Activated CD8-positive, alpha-beta memory T cell treated with anti-CD3 and anti-CD28 coated beads, Interleukin-2, amount 10 ng/mL, durations not matched to agents 7 days and 5 days (primary cell): ENCODE data around the gene ANKRD40CL. TPM values are rescaled to one million over a fixed set of nuclear protein-coding genes. Genes with fewer than 3 reads are reported as not detected.
"Not testable (repeated sequence)": the region's sequence is repeated elsewhere in the genome, so short reads cannot be mapped to it uniquely, and the experiment has no call there.

Experiments
- ATAC-seq: fragments of 150-1000 bp; cut with Tn5 transposase; one replicate; pipeline ENCODE4 v1.10.0; 2021; ENCODE audit warnings: moderate library complexity
- CTCF ChIA-PET: fragments of 350-600 bp; sonication (Branson Sonifier 250); formaldehyde crosslinking; loops from one replicate; lab custom pipeline; 2021; ENCODE audit warnings: antibody characterized with exemption; lab: Charles Lee
- DNase-seq: peaks from one replicate; pipeline ENCODE4 v3.0.0-alpha.2; 2020
- H3K27ac Mint-ChIP-seq: one replicate; pipeline ENCODE4 v1.8.0; 2021; ENCODE audit warnings: mild to moderate bottlenecking, mixed read lengths
- H3K27me3 Mint-ChIP-seq: one replicate; pipeline ENCODE4 v1.8.0; 2021; ENCODE audit warnings: mixed read lengths
- H3K36me3 Mint-ChIP-seq: one replicate; pipeline ENCODE4 v1.8.0; 2021; ENCODE audit warnings: mild to moderate bottlenecking, mixed read lengths
- H3K4me1 Mint-ChIP-seq: one replicate; pipeline ENCODE4 v1.8.0; 2021; ENCODE audit warnings: mixed read lengths
- H3K4me3 Mint-ChIP-seq: one replicate; pipeline ENCODE4 v1.8.0; 2021; ENCODE audit warnings: mild to moderate bottlenecking, moderate library complexity, mixed read lengths
- H3K9me3 Mint-ChIP-seq: one replicate; pipeline ENCODE4 v1.8.0; 2022; ENCODE audit warnings: low read depth, mixed read lengths
- total RNA-seq, 2 experiments: library from RNA; stranded (reverse); gene quantifications; one replicate each; pipeline ENCODE4 v1.2.3, GENCODE V29; 2021

Gene ANKRD40CL
- total RNA-seq: not detected

- ATAC-seq: no peak
Measured at GRCh38 chr17:50767446-50767845, at the start of gene ANKRD40CL. TSS of gene ANKRD40CL (minus strand) at chr17:50767518. CDS start at chr17:50766913, 605 bp downstream.

GRCh38 chr17:50816271-50816670, 49.0 kb upstream of the ANKRD40CL start:
- ATAC-seq (no peak), DNase-seq (no peak)
- CTCF ChIA-PET: interaction anchor here (0.8 to 2.9 kb wide), 7 partner anchors 13 to 149 kb away, joined by 3 to 18 read pairs (median 5); no protein-coding TSS in a partner anchor
- Mint-ChIP-seq H3K4me1 (peaks cover 34% of the 10 kb centered on the region), H3K9me3 (no peaks in the 10 kb centered on the region), H3K27me3 (peaks cover 26% of the 10 kb centered on the region), H3K4me3 (no peak overlapping the region), H3K36me3 (no peaks in the 10 kb centered on the region), H3K27ac (no peak overlapping the region)

More at GRCh38 chr17:50767446-50767845, at the start of gene ANKRD40CL:
- H3K4me3 Mint-ChIP-seq: no peak within 1 kb of the TSS
- no peak within 1 kb of the TSS for H3K27ac Mint-ChIP-seq
- no peaks in the 10 kb centered on the region for H3K36me3 Mint-ChIP-seq
- H3K9me3 Mint-ChIP-seq: no peaks in the 10 kb centered on the region
- CTCF ChIA-PET: interaction anchor here (0.6 to 1.2 kb wide), 2 partner anchors 14 to 16 kb away, joined by 3 to 4 read pairs; no protein-coding TSS in a partner anchor
- no peak for DNase-seq
- H3K4me1 Mint-ChIP-seq: peaks cover 38% of the 10 kb centered on the region
- peaks cover 26% of the 10 kb centered on the region for H3K27me3 Mint-ChIP-seq

- Mint-ChIP-seq H3K4me3 (no peak overlapping the region), H3K9me3 (no peaks in the 10 kb centered on the region), H3K27me3 (peaks cover 26% of the 10 kb centered on the region), H3K36me3 (no peaks in the 10 kb centered on the region), H3K27ac (no peak overlapping the region), H3K4me1 (peaks cover 31% of the 10 kb centered on the region)
- CTCF ChIA-PET: interaction anchor here (1.7 to 2.1 kb wide), 2 partner anchors 33 to 150 kb away, joined by 3 to 7 read pairs; no protein-coding TSS in a partner anchor
- ATAC-seq (no peak), DNase-seq (no peak)
Measured at GRCh38 chr17:50815400-50815799, 48.1 kb upstream of the ANKRD40CL start.

GRCh38 chr17:50813583-50813982, 46.3 kb upstream of the ANKRD40CL start:
- CTCF ChIA-PET: interaction anchor here (1.1 kb wide), 1 partner anchor 28 kb away, joined by 3 read pairs; no protein-coding TSS in a partner anchor

GRCh38 chr17:50808888-50809287, 41.6 kb upstream of the ANKRD40CL start:
- Mint-ChIP-seq H3K4me1 (no peaks in the 10 kb centered on the region), H3K27ac (no peak overlapping the region), H3K9me3 (no peaks in the 10 kb centered on the region), H3K36me3 (no peaks in the 10 kb centered on the region), H3K4me3 (no peak overlapping the region), H3K27me3 (peaks cover 3% of the 10 kb centered on the region)
- CTCF ChIA-PET: interaction anchor here (0.8 kb wide), 1 partner anchor 344 kb away, joined by 3 read pairs; the partner anchor contains the start of gene NME1
- ATAC-seq (no peak), DNase-seq (no peak)

More at GRCh38 chr17:50813583-50813982, 46.3 kb upstream of the ANKRD40CL start:
- H3K4me1 Mint-ChIP-seq: peaks cover 20% of the 10 kb centered on the region
- H3K4me3 Mint-ChIP-seq: no peak overlapping the region
- DNase-seq: no peak
- no peaks in the 10 kb centered on the region for H3K36me3 Mint-ChIP-seq
- ATAC-seq: no peak
- no peaks in the 10 kb centered on the region for H3K9me3 Mint-ChIP-seq
- H3K27me3 Mint-ChIP-seq: peaks cover 22% of the 10 kb centered on the region
- H3K27ac Mint-ChIP-seq: no peak overlapping the region

GRCh38 chr17:50808413-50808812, 41.1 kb upstream of the ANKRD40CL start:
- no peaks in the 10 kb centered on the region for H3K27me3 Mint-ChIP-seq
- ATAC-seq (no peak), DNase-seq (no peak)
- no peak overlapping the region for H3K4me3 Mint-ChIP-seq
- CTCF ChIA-PET: interaction anchor here (0.7 kb wide), 1 partner anchor 30 kb away, joined by 3 read pairs; no protein-coding TSS in a partner anchor
- H3K36me3 Mint-ChIP-seq: no peaks in the 10 kb centered on the region
- H3K27ac Mint-ChIP-seq: no peak overlapping the region
- no peaks in the 10 kb centered on the region for H3K4me1 Mint-ChIP-seq
- H3K9me3 Mint-ChIP-seq: no peaks in the 10 kb centered on the region

GRCh38 chr17:50807675-50808074, 40.4 kb upstream of the ANKRD40CL start:
- DNase-seq (no peak), ATAC-seq (no peak)
- H3K4me1 Mint-ChIP-seq: no peaks in the 10 kb centered on the region
- H3K9me3 Mint-ChIP-seq: no peaks in the 10 kb centered on the region
- H3K4me3 Mint-ChIP-seq: no peak overlapping the region
- H3K27me3 Mint-ChIP-seq: no peaks in the 10 kb centered on the region
- H3K27ac Mint-ChIP-seq: no peak overlapping the region
- H3K36me3 Mint-ChIP-seq: no peaks in the 10 kb centered on the region
- CTCF ChIA-PET: interaction anchor here (0.7 kb wide), 1 partner anchor 29 kb away, joined by 3 read pairs; no protein-coding TSS in a partner anchor

GRCh38 chr17:50807009-50807408, 39.7 kb upstream of the ANKRD40CL start:
- no peak overlapping the region for H3K4me3 Mint-ChIP-seq
- ATAC-seq (no peak), DNase-seq (no peak)
- H3K27me3 Mint-ChIP-seq: no peaks in the 10 kb centered on the region
- no peak overlapping the region for H3K27ac Mint-ChIP-seq
- no peaks in the 10 kb centered on the region for H3K4me1 Mint-ChIP-seq
- H3K9me3 Mint-ChIP-seq: no peaks in the 10 kb centered on the region
- CTCF ChIA-PET: interaction anchor here (1.8 kb wide), 1 partner anchor 14 kb away, joined by 4 read pairs; no protein-coding TSS in a partner anchor
- no peaks in the 10 kb centered on the region for H3K36me3 Mint-ChIP-seq

GRCh38 chr17:50806141-50806643, 38.9 kb upstream of the ANKRD40CL start:
- CTCF ChIA-PET: interaction anchor here (0.9 to 1.8 kb wide), 3 partner anchors 12 to 15 kb away, joined by 3 to 4 read pairs (median 3); no protein-coding TSS in a partner anchor
- H3K4me1 Mint-ChIP-seq: no peaks in the 10 kb centered on the region
- DNase-seq (no peak), ATAC-seq (no peak)
- H3K27ac Mint-ChIP-seq: no peak overlapping the region
- no peaks in the 10 kb centered on the region for H3K36me3 Mint-ChIP-seq
- no peak overlapping the region for H3K4me3 Mint-ChIP-seq
- no peaks in the 10 kb centered on the region for H3K27me3 Mint-ChIP-seq
- no peaks in the 10 kb centered on the region for H3K9me3 Mint-ChIP-seq

GRCh38 chr17:50805486-50805885, 38.2 kb upstream of the ANKRD40CL start:
- H3K9me3 Mint-ChIP-seq: no peaks in the 10 kb centered on the region
- DNase-seq (no peak), ATAC-seq (no peak)
- H3K4me1 Mint-ChIP-seq: no peaks in the 10 kb centered on the region
- CTCF ChIA-PET: interaction anchor here (0.9 to 1.8 kb wide), 3 partner anchors 12 to 16 kb away, joined by 3 to 4 read pairs (median 3); no protein-coding TSS in a partner anchor
- H3K4me3 Mint-ChIP-seq: no peak overlapping the region
- no peaks in the 10 kb centered on the region for H3K27me3 Mint-ChIP-seq
- no peaks in the 10 kb centered on the region for H3K36me3 Mint-ChIP-seq
- H3K27ac Mint-ChIP-seq: no peak overlapping the region

GRCh38 chr17:50804749-50805475, 37.6 kb upstream of the ANKRD40CL start:
- CTCF ChIA-PET: interaction anchor here (1.8 kb wide), 1 partner anchor 17 kb away, joined by 4 read pairs; no protein-coding TSS in a partner anchor
- not testable (repeated sequence) for ATAC-seq, H3K27ac Mint-ChIP-seq

GRCh38 chr17:50803676-50804075, 36.4 kb upstream of the ANKRD40CL start:
- Mint-ChIP-seq H3K9me3 (no peaks in the 10 kb centered on the region), H3K4me1 (no peaks in the 10 kb centered on the region), H3K27ac (no peak overlapping the region), H3K27me3 (no peaks in the 10 kb centered on the region), H3K36me3 (no peaks in the 10 kb centered on the region), H3K4me3 (no peak overlapping the region)
- ATAC-seq (no peak), DNase-seq (no peak)
- CTCF ChIA-PET: interaction anchor here (0.9 to 3.5 kb wide), 3 partner anchors 13 to 19 kb away, joined by 3 to 20 read pairs (median 9); no protein-coding TSS in a partner anchor

More at GRCh38 chr17:50804749-50805475, 37.6 kb upstream of the ANKRD40CL start:
- DNase-seq, H3K36me3 Mint-ChIP-seq, H3K4me3 Mint-ChIP-seq, H3K27me3 Mint-ChIP-seq, H3K9me3 Mint-ChIP-seq, H3K4me1 Mint-ChIP-seq: not testable (repeated sequence)
